HG03571 (cell line): ENCODE data around the gene DZIP3.
"Not testable (repeated sequence)": the region's sequence is repeated elsewhere in the genome, so short reads cannot be mapped to it uniquely, and the experiment has no call there.

Source experiments
- ATAC-seq: cut with Tn5 transposase; IDR thresholded peaks from one replicate; pipeline ENCODE4 v1.9.1; 2021; ENCODE audit not compliant: unreplicated experiment

Gene DZIP3

DNA sequence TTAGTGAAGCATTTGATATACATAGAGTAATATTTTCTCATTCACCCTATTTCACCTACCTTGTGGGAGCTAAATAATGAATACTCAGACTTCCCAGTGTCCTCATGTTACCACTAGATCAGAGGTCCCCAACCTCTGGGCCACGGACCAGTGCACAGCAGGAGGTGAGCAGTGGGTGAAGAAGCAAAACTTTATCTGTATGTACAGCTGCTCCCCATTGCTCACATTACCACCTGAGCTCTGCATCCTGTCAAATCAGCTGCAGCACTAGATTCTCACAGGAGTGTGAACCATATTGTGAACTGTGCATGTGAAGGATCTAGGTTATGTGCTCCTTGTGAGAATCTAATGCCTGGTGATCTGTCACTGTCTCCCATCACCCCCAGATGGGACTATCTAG is 88.3 kb downstream of the DZIP3 start:
- ATAC-seq: no peak

GRCh38 chr3:108692286-108692685 is 102.8 kb downstream of the DZIP3 start:
- not testable (repeated sequence) for ATAC-seq

- ATAC-seq: no peak
These were observed 108.9 kb downstream of the DZIP3 start for GRCh38 chr3:108698461-108698860.

GRCh38 chr3:108705045-108705444 is 115.5 kb downstream of the DZIP3 start:
- ATAC-seq: no peak

GRCh38 chr3:108713009-108713516 is 123.5 kb downstream of the DZIP3 start:
- no peak for ATAC-seq

DNA sequence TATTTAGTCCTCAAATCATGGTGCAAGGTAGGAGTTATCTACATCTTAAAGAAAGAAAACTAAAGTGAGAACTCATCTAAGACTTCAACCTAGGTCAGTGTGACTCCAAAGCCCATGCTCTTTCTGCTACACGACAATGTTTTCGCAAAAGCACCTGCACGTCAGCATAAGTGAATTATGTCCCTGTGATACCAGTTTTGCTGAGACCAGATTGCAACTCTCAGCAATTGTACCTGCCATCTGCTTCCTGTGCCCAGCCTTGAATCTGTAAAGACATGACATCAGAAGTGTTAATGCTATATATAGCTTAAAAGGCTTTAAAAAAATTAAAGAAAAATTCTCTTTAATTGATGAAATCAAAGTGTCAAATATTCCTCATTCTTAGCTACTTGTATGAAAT is 124.3 kb downstream of the DZIP3 start:
- no peak for ATAC-seq

- no peak for ATAC-seq
These were observed 128.9 kb downstream of the DZIP3 start for GRCh38 chr3:108718454-108718853.

DNA sequence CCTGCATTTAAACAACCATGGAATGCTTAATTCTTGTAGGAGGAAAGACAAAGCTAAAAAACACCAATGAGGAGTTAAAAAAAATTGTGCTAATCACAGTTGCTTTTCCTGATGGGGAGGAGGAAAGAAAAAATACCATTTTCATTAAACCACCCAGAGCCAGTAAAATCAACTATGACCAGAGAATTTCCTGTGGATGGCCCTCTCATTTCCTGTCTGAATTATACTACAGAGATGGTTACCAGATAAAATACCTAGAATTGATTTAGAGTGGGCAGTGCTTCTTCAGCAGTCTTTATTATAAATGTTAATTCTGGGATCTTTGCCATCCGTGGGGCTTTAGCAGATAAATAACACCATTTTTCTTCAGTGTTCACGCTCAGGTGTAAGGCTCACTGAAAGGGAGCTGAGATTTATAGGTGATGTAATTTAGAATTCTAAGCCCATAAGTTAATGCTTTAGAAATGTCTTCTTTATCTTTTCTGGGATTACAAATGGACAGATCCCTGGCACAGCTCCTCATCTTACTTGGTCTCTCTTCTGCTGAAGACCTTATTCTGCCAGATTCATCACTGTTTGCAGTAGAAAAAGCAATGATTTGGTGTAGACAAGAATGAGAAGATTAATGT is 129.8 kb downstream of the DZIP3 start:
- ATAC-seq: no peak

DNA sequence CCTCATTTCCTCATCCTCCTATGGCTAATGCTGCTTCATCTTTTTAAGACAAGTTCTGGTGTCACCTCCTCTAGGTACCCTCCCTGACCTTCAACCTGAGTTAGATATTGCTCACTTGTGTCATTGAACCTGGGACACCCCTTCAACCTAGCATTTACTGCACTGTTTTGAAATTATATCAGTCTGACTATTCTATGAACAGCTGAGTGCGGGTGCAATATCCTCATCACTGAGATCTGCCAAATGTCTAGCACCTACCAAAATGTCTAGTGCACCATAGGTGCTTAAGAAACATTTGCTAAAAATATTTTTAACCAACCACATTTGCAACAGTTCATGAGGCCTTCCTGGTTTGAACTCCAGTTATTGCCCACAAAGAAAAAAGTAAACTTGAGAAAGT is 133.2 kb downstream of the DZIP3 start:
- no peak for ATAC-seq

DNA sequence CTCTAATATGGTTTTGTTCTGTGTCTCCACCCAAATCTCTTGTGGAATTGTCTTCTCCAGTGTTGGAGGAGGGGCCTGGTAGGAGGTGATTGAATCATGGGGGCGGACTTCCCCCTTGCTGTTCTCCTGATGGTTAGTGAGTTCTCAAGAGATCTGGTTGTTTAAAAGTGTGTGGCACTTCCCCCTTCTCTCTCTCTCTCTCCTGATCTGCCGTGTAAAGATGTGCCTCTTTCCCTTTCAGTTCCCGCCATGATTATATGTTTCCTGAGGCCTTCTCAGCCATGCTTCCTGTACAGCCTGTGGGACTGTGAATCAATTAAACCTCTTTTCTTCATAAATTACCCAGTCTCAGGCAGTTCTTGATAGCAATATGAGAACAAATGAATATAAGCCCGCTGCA is 134.6 kb downstream of the DZIP3 start:
- no peak for ATAC-seq

DNA sequence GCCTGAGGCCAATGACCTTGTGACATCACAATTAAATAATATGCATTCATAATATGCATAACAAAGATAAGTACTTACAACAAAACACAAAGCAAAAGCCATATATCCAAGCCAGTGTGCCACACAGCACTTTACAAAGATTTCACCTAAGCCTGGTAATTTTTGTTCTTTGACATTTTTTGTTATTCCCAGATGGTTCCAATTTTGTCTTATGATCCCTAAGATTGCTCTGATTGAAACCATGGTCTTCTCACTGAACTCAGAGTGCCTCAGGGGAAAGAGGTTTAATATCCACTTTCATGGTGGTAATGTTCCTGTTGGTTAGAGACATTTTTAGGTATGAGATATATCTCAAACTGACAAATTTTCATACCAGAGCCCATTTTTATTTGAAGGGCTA is 138.6 kb downstream of the DZIP3 start:
- ATAC-seq: no peak

GRCh38 chr3:108728934-108729333 is 139.4 kb downstream of the DZIP3 start:
- no peak for ATAC-seq

DNA sequence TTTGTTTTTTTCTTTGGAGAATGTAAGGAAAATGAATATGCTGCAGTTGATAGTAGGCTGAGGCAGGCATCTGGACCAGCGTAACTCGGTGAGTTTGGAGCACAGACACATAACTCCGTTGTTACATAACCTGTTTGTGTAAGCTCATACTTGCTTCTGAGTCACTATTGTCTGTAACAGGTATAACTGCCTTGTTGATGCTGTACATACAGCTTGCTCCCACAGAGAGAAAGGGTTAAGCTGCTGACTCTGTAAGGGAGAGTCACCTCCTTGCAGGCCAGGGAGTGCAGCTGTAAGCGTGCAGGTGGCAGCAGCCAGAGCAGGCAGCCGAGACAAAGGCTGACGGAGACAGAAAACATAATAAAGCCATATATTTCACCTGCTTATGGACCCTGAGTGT is 147.3 kb downstream of the DZIP3 start:
- ATAC-seq: no peak

DNA sequence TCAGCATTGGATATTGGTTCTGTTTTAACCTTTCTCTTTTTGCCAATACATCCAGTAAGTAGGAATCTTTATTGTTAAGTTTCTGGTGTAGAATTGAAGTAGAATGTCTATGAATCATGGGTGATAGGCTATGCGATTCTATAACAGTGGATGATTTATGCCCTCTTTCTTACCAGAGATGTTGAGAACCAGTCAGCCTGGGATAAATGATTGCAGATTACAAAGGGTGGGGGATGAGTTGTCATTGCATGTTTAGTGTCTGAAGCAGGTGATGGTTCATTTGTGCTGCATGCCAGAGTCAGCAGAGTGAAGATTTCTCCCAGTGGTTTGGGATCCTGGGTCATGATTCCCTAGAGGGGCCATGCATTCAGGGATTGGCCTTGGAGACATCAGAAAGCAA is 153.4 kb downstream of the DZIP3 start:
- no peak for ATAC-seq
